Dermis microvascular lymphatic vessel endothelial cell (primary cell): Measurements from ENCODE around the gene TNFRSF4. TPM values are rescaled to one million over a fixed set of nuclear protein-coding genes. Genes with fewer than 3 reads are reported as not detected.

Source experiments
- DNase-seq, 2 donors: peaks; one replicate each; pipeline versions ENCODE4 v3.0.0 to v3.0.0-alpha.2; 2010; ENCODE audit warnings: low read depth in 2 of 2
- total RNA-seq: library from RNA; depleted of rRNA; stranded (reverse); fragments of >200 nt; gene quantifications from 2 replicates; pipeline ENCODE4 v1.2.1, GENCODE V29; 2014

Gene TNFRSF4
- total RNA-seq, 1 donor from 2014 or later = 1.5 TPM

- no peak for DNase-seq
These were observed 32.0 kb upstream of the TNFRSF4 start for GRCh38 chr1:1245817-1246576.

- no peak for DNase-seq
These were observed 31.3 kb upstream of the TNFRSF4 start for GRCh38 chr1:1245178-1245816.

GRCh38 chr1:1244192-1244811, 30.3 kb upstream of the TNFRSF4 start:
- no peak for DNase-seq

DNA sequence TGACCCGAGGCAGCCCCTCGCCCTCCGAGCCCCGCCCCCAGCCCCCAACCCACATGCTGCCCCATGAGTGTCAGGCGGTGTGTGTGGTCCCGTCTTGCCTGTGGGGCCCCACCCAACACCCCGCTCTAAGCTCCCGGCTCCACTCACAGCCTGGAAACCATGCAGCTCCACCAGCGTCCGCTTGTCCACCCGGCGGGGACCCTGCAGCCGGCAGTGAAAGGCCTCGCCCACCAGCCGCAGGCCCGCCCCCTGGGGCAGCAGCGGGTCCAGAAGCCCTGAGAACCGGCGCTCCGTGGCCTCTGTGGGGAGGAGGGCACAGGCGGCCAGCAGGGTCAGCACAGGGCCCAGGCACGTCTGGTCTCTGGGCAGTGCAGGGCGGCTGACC, 29.8 kb upstream of the TNFRSF4 start:
- no peak for DNase-seq

- no peak for DNase-seq
These were observed 29.3 kb upstream of the TNFRSF4 start for GRCh38 chr1:1243266-1243660.

DNA sequence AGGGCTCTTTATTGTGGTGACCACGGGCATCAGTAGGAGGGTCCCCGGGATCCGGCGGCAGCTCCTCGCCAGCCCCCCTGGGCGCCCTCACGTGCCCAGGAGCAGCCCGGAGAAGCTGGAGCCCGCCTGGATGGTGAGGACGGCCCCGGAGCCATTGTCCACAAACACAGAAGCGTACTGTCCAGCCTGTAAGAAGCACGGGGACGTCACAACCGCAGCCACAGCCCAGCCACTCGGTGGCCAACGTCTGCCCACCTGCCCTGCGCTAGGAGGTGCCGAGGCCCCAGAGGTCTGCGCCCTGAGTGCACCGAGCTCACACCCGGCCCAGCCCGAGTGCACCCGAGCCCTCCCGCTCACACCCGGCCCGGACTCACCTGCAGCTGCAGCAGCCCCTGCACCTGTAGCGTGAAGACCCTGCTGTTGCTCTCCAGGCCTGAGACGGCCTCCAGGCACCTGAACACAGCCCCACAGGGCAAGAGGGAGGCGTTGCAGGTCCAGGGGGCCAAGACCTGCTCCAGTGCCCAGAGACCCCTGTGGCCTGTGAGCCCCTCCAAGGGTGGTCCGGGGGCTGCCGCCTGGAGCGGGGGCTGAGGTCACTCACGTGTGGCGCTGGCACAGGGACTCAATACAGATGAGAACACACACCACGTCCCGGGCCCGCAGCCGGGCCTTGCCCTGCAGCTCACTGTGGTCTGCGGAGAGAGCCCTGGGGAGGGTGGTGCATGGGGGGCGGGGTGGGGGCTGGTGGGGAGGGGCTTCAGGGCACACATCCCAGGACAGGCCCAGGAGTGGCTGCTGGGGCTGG, 28.7 kb upstream of the TNFRSF4 start:
- no peak for DNase-seq

GRCh38 chr1:1241588-1242219, 27.8 kb upstream of the TNFRSF4 start:
- no peak for DNase-seq

DNA sequence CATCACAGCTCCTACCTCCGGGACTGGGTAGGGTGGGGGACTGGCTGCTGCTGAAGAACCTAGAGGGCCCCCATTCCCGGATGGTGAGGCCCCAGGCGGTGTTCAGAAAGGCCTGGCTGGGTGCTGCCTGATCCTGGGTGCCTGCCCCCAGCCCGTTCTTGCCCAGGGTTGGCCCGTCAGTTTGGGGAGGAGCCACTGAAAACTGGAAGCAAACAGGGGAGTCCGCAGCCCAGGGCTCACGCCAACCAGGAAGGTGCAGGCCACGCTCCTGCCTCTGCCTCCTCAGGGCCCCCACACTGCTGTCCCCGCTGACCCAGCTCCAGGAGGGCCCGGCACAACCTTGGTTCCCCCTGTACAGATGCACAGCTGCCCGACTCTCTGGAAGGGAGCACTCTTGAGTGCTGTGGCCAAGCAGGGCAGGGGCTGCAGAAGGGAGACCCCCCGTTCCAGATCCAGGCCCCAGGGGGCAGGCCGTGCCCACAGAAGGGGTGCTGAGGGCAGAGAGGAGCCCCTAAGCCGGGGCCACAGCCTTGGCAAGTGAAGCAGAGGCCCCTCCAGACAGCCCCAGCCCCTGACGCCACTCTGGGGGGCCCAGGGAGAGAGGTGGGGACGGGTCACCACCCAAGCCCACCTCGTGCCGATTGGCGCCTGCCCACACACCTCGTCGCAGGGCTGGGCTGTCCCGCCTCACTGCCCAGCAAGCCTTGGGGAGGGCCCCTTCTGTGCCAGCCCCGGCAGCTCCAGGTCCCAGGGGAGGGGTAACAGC, 27.1 kb upstream of the TNFRSF4 start:
- DNase-seq = no peak

DNA sequence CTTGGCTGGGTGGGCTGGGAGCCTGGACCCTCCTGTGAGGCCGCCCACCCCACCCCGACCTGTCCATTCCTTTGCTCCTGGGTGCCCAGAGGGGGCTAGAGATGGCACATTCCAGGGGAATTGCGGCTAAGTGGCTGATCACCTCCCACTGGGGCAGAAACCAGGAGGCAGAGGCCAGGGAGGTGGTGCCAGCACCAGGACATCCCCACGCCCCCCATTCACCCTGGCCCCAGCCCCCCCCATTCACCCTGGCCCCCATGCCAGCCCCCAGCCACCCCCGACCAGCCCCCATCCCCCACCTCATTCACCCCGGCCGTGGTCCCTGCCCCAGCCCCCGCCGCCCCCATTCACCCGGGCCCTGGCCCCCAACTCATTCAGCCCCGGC, 26.4 kb upstream of the TNFRSF4 start:
- no peak for DNase-seq

- no peak for DNase-seq
These were observed 25.8 kb upstream of the TNFRSF4 start for GRCh38 chr1:1239614-1240347.

GRCh38 chr1:1239227-1239613, 25.3 kb upstream of the TNFRSF4 start:
- DNase-seq = no peak

DNA sequence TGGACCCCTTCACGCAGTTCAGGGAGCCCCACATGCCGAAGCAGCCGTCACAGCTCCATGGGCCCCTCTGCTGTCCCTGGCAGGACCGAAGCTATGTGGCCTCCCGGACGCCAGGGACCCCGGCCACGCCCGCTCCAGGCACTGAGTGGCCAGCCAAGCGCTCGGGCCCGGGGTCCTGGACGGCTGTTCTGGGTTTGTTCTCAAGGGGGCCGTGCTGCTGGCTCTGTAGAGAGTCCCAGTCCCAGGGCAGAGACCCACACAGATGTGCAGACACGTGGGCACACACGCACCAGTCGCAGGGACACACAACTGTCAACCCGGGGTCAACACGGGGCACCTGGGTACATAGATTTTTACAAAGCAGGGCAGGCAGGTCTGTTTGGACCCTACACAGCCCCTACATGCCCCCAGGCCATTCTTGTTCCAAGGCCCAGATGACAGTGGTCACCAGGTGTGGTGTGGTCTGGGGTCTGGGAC, 24.8 kb upstream of the TNFRSF4 start:
- no peak for DNase-seq

DNA sequence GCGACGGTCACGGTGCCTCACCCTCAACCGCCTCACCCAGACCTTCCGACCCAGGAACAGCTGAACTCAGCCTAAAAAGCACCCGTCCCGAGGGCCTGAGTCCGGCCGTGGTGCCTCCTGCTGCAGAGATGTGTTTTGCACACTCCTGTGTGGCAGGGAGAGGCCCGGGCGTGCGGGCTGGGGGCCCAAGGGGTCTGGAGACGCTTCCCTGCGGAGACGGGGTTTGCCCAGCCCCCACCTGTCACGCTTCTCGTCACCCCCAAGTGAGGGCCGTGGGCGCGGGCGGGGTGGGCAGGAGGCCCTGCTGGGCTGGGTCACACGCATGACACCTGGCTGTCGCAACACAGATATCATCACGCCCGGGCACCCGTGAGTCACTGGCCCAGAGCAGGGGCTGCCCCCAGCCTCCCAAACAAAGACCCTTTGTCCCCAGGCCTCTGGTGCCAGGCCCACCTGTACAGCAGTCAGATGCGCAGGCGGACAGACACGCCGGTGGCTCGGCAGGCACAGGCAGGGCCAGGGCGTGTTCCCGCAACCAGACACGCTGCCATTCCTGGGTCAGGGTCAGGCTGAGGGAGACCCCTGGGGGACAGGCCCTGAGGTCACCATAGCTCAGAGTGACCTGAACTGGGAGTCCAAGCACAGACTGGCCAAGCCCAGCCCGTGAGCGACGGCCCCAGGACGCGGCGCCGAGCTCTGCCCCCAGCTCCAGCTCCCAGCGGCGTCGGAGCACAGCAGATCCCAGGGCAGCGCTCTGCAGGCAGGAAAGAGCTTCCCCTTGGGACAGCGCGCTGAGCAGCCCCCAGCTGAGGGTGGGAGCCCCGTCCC, 24.1 kb upstream of the TNFRSF4 start:
- no peak for DNase-seq

DNA sequence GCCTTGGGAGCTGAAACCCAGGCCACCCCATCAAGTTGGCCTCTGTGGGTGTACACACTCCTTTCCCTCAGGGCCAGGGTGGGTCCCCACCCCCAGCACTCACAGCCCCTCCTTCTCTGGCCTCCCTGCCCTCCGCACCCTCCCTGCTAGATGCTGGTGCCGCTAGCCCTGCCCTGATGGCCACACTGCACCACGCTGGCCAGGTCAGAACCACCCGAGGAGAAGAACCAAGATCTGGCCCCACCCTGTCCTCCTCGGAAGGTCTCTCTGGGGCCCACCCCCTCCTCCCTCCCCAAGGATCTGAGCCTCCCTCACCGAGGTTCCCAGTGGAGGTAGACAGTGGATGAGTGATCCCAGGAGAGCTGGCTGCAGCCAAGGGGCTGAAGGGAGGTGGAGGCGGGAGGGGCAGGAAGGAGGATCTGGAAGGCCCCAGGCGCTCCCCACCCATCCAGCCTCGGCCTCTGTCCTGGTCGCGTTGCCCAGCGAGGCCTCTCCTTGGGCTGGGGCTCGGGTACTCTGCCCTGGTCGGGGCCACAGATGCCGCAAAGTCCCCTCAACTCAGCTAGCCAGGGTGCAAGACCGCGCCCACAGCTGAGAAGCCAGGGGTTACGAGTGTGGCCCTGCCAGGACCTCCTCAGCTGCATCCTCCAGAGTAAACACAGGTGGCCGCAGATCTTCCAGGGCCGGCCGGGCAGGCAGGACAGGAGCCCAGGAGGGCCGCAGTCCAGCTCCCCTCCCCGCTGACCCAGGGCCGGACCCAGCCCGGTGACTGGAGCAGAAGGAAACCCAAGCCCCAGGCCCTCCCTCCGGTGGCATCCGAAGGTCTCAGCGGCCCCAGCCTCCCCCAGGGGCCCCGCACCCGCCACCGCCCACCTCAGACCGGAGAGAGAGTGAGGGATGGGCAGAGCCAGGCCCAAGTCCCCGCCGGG, 23.3 kb upstream of the TNFRSF4 start:
- DNase-seq = no peak

GRCh38 chr1:1236176-1236763, 22.3 kb upstream of the TNFRSF4 start:
- no peak for DNase-seq

DNA sequence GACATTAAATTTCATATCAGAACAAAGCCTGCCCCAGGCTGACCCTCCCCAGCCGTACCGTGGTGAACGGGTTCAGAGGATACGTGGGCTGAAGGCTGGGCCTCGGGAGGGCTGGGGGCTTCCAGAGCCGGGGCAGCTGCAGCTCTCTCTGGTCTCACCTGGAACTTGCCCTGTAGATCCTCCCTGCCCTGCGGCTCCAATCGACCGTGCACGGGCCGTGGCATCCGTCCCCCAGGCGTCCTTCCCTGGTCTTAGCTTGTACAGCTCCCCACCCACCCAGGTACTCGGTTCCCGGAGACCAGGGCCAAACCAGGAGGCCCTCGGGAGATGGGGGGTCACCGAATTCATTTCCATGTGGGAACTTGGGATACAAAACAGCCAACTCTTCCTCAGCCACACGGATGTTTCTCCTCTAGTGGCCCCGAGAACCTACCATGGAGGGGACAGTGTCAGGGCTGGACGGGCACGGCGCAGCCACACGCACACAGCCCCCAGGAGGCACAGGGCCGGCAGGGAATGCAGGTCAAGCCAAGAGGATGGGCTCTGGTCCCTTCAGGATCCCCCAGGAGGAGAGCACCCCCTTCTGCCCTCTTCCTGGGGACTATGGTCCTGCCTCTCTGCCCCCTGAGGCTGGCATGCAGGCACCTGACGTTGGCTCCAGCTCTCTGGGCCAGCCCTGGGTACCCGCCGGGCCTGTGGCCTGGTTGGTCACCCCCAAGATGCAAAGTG, 21.2 kb upstream of the TNFRSF4 start:
- no peak for DNase-seq
